HG03139 (cell line): ENCODE data around the gene GAPT.

Experiments
- ATAC-seq: cut with Tn5 transposase; IDR thresholded peaks from one replicate; pipeline ENCODE4 v1.9.1; 2021; ENCODE audit not compliant: unreplicated experiment

Gene GAPT

GRCh38 chr5:58491216-58491892 is at the start of gene GAPT:
Gene GAPT (plus strand): TSS chr5:58491435. CDS start chr5:58494537, 3,102 bp downstream.
- ATAC-seq = peak; percentile 83

GRCh38 chr5:58444805-58445204 is 46.4 kb upstream of the GAPT start:
- ATAC-seq = no peak

- no peak for ATAC-seq
Measured at GRCh38 chr5:58446024-58446423, 45.2 kb upstream of the GAPT start.

GRCh38 chr5:58447226-58447625 is 44.0 kb upstream of the GAPT start:
- no peak for ATAC-seq

GRCh38 chr5:58450018-58450417 is 41.2 kb upstream of the GAPT start:
- ATAC-seq = no peak

- no peak for ATAC-seq
Measured at GRCh38 chr5:58450811-58451629, 40.2 kb upstream of the GAPT start.

- no peak for ATAC-seq
Measured at GRCh38 chr5:58451732-58452565, 39.3 kb upstream of the GAPT start.

GRCh38 chr5:58452566-58453258 is 38.5 kb upstream of the GAPT start:
- ATAC-seq = no peak

- ATAC-seq = no peak
Measured at GRCh38 chr5:58453306-58453705, 37.9 kb upstream of the GAPT start.

GRCh38 chr5:58454025-58454424 is 37.2 kb upstream of the GAPT start:
- ATAC-seq = no peak

- no peak for ATAC-seq
Measured at GRCh38 chr5:58455066-58455465, 36.2 kb upstream of the GAPT start.

- ATAC-seq = no peak
Measured at GRCh38 chr5:58455480-58455879, 35.8 kb upstream of the GAPT start.

- ATAC-seq = no peak
Measured at GRCh38 chr5:58456026-58456425, 35.2 kb upstream of the GAPT start.

GRCh38 chr5:58456486-58456885 is 34.7 kb upstream of the GAPT start:
- ATAC-seq = no peak

GRCh38 chr5:58457050-58457449 is 34.2 kb upstream of the GAPT start:
- ATAC-seq = no peak

- no peak for ATAC-seq
Measured at GRCh38 chr5:58458141-58458742, 33.0 kb upstream of the GAPT start.

- ATAC-seq = no peak
Measured at GRCh38 chr5:58458743-58459145, 32.5 kb upstream of the GAPT start.

- no peak for ATAC-seq
Measured at GRCh38 chr5:58459146-58460001, 31.9 kb upstream of the GAPT start.

- peak; percentile 66 for ATAC-seq
Measured at GRCh38 chr5:58460002-58460731, 31.1 kb upstream of the GAPT start, which contains the start of gene PLK2. Gene PLK2 (minus strand): TSS chr5:58460086. CDS start chr5:58459959, 127 bp downstream.
